ENCODE measurements around the gene MARK2. TPM values are rescaled to one million over a fixed set of nuclear protein-coding genes. Genes with fewer than 3 reads are reported as not detected.

The MARK2 gene
- total RNA-seq, 4 donors from 2014 or later, result 78.3 to 87.2 (median 81.2) TPM

DNA sequence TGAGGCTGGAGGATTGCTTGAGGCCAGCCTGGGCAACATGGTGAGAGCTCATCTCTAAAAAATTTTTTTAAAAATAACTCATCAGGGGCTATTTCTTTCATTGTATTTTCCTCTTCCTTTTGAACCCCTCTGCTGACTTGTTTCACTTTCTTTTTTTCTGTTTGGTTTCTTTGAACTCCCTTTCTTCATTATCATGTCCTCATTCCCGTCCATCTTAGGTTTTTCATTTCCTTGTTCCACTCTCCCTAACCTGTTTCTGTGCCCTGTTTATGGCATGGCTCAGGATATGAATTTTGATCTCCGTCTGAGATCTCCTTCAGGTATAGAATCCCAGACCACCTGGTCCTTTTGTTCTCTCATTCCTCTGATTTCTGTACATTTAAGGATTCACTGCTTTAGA, 12.5 kb downstream of the MARK2 start:
- no peak for DNase-seq (ENCODE audit: low spot score in 2 of 2)
- H3K4me3 ChIP-seq (ENCODE audit: low read depth, poor library complexity, severe bottlenecking), result no peak overlapping the region
- no peak for TF ChIP-seq POLR2A (IDR thresholded peaks at IDR 0.05)
- TF ChIP-seq, protein P1, sequence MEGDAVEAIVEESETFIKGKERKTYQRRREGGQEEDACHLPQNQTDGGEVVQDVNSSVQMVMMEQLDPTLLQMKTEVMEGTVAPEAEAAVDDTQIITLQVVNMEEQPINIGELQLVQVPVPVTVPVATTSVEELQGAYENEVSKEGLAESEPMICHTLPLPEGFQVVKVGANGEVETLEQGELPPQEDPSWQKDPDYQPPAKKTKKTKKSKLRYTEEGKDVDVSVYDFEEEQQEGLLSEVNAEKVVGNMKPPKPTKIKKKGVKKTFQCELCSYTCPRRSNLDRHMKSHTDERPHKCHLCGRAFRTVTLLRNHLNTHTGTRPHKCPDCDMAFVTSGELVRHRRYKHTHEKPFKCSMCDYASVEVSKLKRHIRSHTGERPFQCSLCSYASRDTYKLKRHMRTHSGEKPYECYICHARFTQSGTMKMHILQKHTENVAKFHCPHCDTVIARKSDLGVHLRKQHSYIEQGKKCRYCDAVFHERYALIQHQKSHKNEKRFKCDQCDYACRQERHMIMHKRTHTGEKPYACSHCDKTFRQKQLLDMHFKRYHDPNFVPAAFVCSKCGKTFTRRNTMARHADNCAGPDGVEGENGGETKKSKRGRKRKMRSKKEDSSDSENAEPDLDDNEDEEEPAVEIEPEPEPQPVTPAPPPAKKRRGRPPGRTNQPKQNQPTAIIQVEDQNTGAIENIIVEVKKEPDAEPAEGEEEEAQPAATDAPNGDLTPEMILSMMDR (IDR thresholded peaks at IDR 0.05), result no peak
- 49 to 54% methylated on average over 2 of the region's 2 CpGs for WGBS, 2 donors
- intact Hi-C loops (cut with DNase I; ENCODE audit: low total_unique reads), result no loop called here

DNA sequence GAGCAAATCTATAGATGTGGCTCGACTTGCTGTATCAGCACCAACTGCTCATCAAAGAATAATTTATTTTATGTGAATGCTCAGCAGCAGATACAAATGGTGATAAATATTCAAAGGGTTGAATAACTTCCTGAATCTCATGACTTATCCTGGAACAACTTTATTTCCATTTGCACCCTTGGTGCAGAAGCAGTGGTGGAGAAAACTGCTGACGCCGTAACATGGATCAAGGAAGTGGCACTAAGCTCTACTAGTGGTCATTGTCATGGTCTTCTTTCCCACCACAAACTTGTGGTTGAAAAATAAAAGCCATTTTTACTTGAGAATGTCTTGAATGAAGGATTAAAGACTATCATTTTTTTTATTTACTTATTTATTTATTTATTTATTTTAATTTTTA, 14.6 kb downstream of the MARK2 start:
- DNase-seq (ENCODE audit: low spot score in 2 of 2), result no peak
- intact Hi-C loops (cut with DNase I; ENCODE audit: low total_unique reads), result no loop called here
- 74 to 76% methylated on average over 3 of the region's 3 CpGs for WGBS, 2 donors
- no peak overlapping the region for H3K4me3 ChIP-seq (ENCODE audit: low read depth, poor library complexity, severe bottlenecking)
- TF ChIP-seq, protein P1 (IDR thresholded peaks at IDR 0.05), result no peak
- TF ChIP-seq POLR2A (IDR thresholded peaks at IDR 0.05), result no peak

DNA sequence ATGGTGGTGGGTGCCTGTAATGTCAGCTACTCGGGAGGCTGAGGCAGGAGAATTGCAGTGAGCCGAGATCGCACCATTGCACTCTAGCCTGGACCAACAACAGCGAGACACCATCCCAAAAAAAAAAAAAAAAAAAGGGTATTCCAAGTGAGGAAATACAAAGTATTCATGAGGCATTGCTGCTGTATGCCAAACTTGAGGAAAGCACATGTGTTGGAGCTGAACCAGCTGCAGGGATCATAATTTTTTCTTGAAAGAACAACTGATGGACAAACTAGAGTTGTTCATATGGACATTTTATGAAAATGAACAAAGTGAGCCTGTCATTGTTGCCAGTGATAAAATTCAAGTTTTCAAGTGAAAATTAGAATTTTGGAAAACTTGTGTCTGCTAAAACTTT, 15.8 kb downstream of the MARK2 start:
- TF ChIP-seq, protein P1 (IDR thresholded peaks at IDR 0.05), result no peak
- TF ChIP-seq POLR2A (IDR thresholded peaks at IDR 0.05), result no peak
- no peak for DNase-seq (ENCODE audit: low spot score in 2 of 2)
- 60 to 83% methylated on average over 4 of the region's 4 CpGs for WGBS, 2 donors
- intact Hi-C loops (cut with DNase I; ENCODE audit: low total_unique reads), result no loop called here
- no peak overlapping the region for H3K4me3 ChIP-seq (ENCODE audit: low read depth, poor library complexity, severe bottlenecking)

DNA sequence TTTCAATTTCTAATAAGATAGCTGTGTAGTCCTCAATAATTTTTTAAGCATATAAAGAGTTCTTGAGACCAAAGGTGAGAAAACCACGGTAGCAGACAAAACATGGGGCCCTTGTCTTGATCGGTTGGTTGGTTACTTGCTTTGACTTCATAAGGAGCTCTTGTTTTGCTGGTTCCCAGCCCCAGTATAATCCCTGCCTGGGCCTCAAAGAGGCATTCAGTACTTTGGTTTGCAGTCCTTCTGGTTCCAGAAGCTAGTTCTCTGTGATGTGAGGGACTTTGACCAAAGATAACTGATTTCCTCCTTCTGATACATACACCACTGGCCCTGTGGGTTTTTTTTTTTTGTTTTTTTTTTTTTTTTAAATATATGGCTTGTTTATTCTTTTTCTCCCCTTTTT, 17.1 kb downstream of the MARK2 start:
- intact Hi-C loops (cut with DNase I; ENCODE audit: low total_unique reads), result no loop called here
- DNase-seq (ENCODE audit: low spot score in 2 of 2), result no peak
- TF ChIP-seq, protein P1 (IDR thresholded peaks at IDR 0.05), result no peak
- TF ChIP-seq POLR2A (IDR thresholded peaks at IDR 0.05), result no peak

DNA sequence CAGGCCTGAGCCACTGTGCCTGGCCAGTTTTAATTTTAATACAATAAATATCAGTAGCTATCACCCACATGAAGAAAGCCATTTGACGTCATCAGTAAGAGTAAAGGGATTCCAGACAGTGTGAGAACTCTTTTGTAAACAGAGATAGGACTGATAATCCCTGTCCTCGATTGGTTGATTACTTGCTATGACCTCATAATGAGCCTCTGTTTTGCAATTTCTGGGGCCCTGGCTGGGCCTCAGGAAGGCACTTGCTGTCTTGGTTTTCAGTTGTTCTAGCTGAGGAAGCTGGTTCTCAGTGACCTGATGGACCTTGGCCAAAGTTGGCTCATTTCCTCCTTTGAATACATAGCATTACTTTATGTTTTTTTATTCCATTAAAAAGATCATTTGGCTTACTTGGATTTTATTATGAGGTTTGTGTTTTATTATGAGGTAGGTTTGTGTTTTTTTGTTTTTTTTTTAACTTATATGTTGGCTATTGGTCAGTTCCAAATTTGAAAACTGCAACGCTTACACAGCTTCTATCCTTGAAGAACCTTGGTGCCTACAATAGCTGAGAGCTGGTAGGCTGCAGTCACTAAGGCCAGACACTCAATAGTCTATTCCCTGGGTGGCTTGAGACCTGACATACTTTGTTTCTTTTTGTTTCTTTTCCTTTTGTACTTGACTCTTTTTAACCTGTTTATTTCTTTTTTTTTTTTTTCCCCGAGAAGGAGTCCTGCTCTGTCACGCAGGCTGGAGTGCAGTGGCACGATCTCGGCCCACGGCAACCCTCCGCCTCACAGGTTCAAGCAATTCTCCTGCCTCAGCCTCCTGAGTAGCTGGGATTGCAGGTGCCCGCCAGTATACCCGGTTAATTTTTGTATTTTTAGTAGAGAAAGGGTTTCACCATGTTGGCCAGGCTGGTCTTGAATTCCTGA, 20.0 kb downstream of the MARK2 start:
- intact Hi-C loops (cut with DNase I; ENCODE audit: low total_unique reads), result no loop called here
- TF ChIP-seq POLR2A (IDR thresholded peaks at IDR 0.05), result no peak
- TF ChIP-seq, protein P1 (IDR thresholded peaks at IDR 0.05), result no peak
- DNase-seq (ENCODE audit: low spot score in 2 of 2), result peak in 1 of 2 donors; percentile 58
- H3K4me3 ChIP-seq (ENCODE audit: low read depth, poor library complexity, severe bottlenecking), result no peak overlapping the region
- 85 to 86% methylated on average over 11 of the region's 11 CpGs for WGBS, 2 donors

More for the DNA sequence above, 17.1 kb downstream of the MARK2 start:
- H3K4me3 ChIP-seq (ENCODE audit: low read depth, poor library complexity, severe bottlenecking), result no peak overlapping the region
- WGBS, 2 donors, result 75 to 77% methylated on average over 2 of the region's 2 CpGs
